Measurements from ENCODE around the gene MCCC2. TPM values are rescaled to one million over a fixed set of nuclear protein-coding genes. Genes with fewer than 3 reads are reported as not detected.

MCCC2 gene
- total RNA-seq, 1 donor from 2014 or later: 13.8 TPM

- H3K4me3 ChIP-seq: no peak overlapping the region
- no peak for DNase-seq (ENCODE audit: low spot score in 2 of 2)
- no peaks in the 10 kb centered on the region for H3K36me3 ChIP-seq
- H3K4me1 ChIP-seq: no peaks in the 10 kb centered on the region
- intact Hi-C loops (cut with DNase I): no loop called here
- no peak for TF ChIP-seq CTCF (IDR thresholded peaks at IDR 0.05)
- H3K27ac ChIP-seq: no peak overlapping the region
- H3K9me3 ChIP-seq: no peaks in the 10 kb centered on the region
- H3K27me3 ChIP-seq: no peaks in the 10 kb centered on the region
These were observed 112.1 kb downstream of the MCCC2 start for GRCh38 chr5:71699233-71699632.

- Histone ChIP-seq H3K4me1 (no peaks in the 10 kb centered on the region), H3K9me3 (no peaks in the 10 kb centered on the region), H3K36me3 (no peaks in the 10 kb centered on the region), H3K27me3 (no peaks in the 10 kb centered on the region), H3K4me3 (no peak overlapping the region), H3K27ac (no peak overlapping the region)
- DNase-seq (ENCODE audit: low spot score in 2 of 2): no peak
- intact Hi-C loops (cut with DNase I): no loop called here
- no peak for TF ChIP-seq CTCF (IDR thresholded peaks at IDR 0.05)
These were observed 112.6 kb downstream of the MCCC2 start for GRCh38 chr5:71699751-71700150.

- H3K27ac ChIP-seq: no peak overlapping the region
- no peaks in the 10 kb centered on the region for H3K27me3 ChIP-seq
- no peak for TF ChIP-seq CTCF (IDR thresholded peaks at IDR 0.05)
- no peak overlapping the region for H3K4me3 ChIP-seq
- intact Hi-C loops (cut with DNase I): no loop called here
- DNase-seq (ENCODE audit: low spot score in 2 of 2): no peak
- H3K4me1 ChIP-seq: no peaks in the 10 kb centered on the region
- no peaks in the 10 kb centered on the region for H3K36me3 ChIP-seq
- H3K9me3 ChIP-seq: no peaks in the 10 kb centered on the region
These were observed 113.7 kb downstream of the MCCC2 start for GRCh38 chr5:71700803-71701202.

- intact Hi-C loops (cut with DNase I): no loop called here
- no peak for DNase-seq (ENCODE audit: low spot score in 2 of 2)
These were observed 114.3 kb downstream of the MCCC2 start for GRCh38 chr5:71701407-71701806.

GRCh38 chr5:71703941-71704340 lies 116.8 kb downstream of the MCCC2 start:
- H3K4me1 ChIP-seq: no peaks in the 10 kb centered on the region
- no peaks in the 10 kb centered on the region for H3K36me3 ChIP-seq
- no peak overlapping the region for H3K27ac ChIP-seq
- H3K9me3 ChIP-seq: no peaks in the 10 kb centered on the region
- no peaks in the 10 kb centered on the region for H3K27me3 ChIP-seq
- TF ChIP-seq CTCF (IDR thresholded peaks at IDR 0.05): no peak
- DNase-seq (ENCODE audit: low spot score in 2 of 2): no peak
- intact Hi-C loops (cut with DNase I): no loop called here
- no peak overlapping the region for H3K4me3 ChIP-seq

More at GRCh38 chr5:71701407-71701806, 114.3 kb downstream of the MCCC2 start:
- Histone ChIP-seq H3K4me1 (no peaks in the 10 kb centered on the region), H3K27me3 (no peaks in the 10 kb centered on the region), H3K27ac (no peak overlapping the region), H3K36me3 (no peaks in the 10 kb centered on the region), H3K9me3 (no peaks in the 10 kb centered on the region), H3K4me3 (no peak overlapping the region)
- no peak for TF ChIP-seq CTCF (IDR thresholded peaks at IDR 0.05)

- no peak for DNase-seq (ENCODE audit: low spot score in 2 of 2)
- H3K4me1 ChIP-seq: no peaks in the 10 kb centered on the region
- no peaks in the 10 kb centered on the region for H3K27me3 ChIP-seq
- intact Hi-C loops (cut with DNase I): no loop called here
- no peak overlapping the region for H3K4me3 ChIP-seq
- H3K9me3 ChIP-seq: no peaks in the 10 kb centered on the region
- no peaks in the 10 kb centered on the region for H3K36me3 ChIP-seq
- no peak overlapping the region for H3K27ac ChIP-seq
- no peak for TF ChIP-seq CTCF (IDR thresholded peaks at IDR 0.05)
These were observed 118.3 kb downstream of the MCCC2 start for GRCh38 chr5:71705421-71705820.

Measured in ascending aorta (tissue), 2 donors.